ENCODE measurements around the gene GFPT2.
A peak's percentile ranks its signal among the peaks of the same experiment; 100 is the strongest.

Gene GFPT2

DNA sequence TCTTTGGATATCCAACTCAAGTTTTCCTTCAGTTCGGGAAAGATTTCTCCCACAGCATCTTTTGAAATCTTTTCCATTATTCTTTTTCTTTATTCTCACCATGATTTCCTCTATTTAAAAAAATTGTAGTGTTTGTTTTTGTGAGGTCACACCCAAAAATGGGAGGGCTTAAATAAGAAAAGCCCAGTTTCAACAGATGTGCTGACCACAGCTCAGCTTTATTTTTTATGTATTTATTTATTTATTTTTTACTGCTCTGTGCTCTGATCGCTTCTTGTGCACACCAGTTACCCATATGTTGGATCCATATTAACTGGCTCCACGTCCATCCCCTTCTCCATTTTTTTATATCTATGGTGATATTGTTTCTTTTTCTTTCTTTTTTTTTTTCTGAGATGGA, 20.3 kb downstream of the GFPT2 start:
- DNase-seq = no peak

DNA sequence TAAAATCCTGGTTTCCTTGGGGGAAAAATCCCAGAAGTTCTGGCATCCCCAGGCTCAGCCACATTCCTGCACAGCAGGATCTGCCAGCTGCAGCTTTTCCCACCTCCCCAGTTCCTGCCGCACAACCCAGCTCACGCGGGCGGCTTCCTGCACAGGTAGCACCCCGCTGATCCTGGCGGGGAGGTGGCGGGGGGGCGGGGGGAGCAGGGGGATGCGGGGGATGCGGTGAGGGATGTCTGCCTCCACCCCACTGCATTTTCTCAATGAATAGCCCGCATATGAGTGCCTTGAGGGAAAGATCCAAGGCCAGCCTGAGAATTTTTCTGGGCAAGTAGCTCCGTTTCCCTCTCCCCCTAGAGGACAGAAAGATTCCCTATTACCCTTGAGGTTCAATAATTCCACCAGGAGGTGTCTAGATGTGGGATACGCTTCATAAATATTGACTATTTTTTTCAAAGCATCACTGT, 21.1 kb downstream of the GFPT2 start:
- no peak for DNase-seq

DNA sequence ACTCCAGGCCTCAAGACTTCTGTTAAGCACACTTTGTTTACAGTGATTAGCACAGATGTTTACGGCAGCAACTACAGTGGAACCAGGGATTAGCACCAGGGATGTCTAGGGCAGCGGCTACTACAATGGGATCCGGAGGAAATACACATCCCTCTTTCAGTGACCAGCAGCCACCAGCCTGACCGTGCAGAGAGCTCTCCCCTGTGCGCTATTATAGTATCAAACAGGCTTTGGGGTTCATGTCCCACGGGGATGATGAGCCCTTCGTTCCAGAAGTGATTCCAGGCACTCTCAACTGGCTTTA, 21.5 kb downstream of the GFPT2 start:
- DNase-seq = no peak

DNA sequence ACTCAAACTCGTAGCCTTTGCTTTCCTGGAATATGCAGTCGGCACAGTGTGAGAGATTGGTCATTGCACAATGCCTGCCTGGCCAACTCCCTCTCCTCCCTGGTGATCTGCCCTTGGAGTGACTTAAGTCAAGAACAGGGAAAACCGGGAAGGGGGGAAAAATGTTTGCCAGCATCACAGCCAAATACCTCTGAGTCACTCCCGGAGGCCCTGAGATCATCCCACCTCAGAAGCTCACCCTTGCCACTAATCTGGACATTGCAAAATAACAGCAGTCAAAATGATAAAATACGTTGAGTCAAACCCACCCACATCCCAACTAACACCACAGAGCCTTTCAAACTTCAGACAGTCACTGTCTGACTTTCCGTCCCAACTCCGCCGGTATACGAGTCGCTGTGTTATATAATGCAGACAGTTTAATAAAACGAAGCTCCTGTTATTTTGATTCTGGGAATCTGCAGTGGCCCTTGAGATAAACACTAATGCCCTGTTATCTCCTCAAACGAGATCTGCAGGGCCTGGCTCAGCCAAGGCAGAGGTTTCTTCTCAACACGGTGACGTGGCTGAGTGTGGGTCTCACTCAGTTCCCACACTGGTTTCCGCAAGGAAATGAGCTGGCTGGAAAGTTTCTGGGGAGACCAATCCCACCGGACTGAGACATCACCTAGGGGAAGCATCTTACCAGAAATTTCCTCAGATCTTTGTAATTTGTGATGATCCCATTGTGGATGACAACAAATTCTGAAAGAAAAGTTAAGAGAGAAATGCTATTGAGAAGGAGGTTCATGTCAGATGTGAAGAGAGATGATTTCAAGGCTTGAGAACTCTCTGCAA, 22.1 kb downstream of the GFPT2 start:
- no peak for DNase-seq

DNA sequence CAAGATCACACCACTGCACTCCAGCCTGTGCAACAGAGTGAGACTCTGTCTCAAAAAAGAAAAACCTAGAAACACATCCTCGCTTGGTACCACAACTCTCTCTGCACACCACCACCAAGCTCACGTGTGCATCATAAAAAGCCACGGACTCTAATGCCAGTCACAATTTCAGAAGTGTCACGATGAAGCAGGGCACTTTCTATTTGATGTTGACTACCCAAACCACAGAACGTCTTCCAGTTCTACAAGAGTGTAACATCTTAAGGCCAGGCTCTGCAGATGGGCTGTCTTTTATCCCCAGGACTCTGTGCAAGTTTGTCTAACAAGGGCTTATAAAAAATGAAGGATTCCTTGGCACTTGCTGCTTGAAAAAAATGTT, 22.9 kb downstream of the GFPT2 start:
- DNase-seq = no peak

GRCh38 chr5:180329606-180330269, 23.4 kb downstream of the GFPT2 start:
- no peak for DNase-seq

- DNase-seq = no peak
Measured at GRCh38 chr5:180329138-180329435, 24.0 kb downstream of the GFPT2 start.

DNA sequence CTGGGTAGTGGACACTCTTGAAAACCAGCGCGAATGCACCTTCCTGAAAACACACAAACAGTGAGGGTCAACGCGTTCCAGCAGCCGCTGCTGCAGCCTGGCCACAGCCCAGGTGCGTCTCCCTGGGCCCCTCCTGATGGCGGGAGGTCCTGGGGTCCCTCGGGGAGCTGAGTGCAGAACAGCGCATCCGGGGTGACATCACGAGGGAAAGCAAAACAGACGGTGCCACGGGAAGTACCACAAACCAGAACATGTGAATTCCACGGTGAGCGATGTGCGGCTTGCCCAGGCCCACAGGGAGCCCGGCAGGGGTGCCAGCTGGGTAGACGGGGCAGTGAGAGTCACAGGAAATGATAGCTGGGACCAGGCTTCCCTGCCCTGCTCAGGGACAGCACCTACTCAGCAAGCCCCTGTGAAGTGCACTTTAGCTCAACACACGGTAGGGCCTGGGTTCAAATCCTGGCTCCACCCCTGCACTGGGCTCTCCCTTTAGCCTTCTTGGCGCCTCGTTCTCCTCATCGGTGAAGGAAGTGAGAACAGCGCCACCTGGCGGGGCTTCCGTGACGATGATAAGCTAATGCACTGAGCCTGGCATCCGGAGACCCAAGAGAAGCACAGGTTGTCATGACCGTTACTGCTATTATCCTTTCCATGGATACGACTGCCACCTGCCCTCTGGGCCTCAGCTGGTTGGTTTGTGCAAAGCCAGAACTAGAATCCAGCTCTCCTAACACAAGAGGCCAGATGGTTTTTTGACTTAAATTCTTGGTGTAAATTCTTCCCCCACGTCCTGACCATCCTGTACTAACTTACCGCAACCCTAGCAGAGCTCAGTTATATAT, 24.6 kb downstream of the GFPT2 start:
- peak; percentile 78 to 84 for DNase-seq

DNA sequence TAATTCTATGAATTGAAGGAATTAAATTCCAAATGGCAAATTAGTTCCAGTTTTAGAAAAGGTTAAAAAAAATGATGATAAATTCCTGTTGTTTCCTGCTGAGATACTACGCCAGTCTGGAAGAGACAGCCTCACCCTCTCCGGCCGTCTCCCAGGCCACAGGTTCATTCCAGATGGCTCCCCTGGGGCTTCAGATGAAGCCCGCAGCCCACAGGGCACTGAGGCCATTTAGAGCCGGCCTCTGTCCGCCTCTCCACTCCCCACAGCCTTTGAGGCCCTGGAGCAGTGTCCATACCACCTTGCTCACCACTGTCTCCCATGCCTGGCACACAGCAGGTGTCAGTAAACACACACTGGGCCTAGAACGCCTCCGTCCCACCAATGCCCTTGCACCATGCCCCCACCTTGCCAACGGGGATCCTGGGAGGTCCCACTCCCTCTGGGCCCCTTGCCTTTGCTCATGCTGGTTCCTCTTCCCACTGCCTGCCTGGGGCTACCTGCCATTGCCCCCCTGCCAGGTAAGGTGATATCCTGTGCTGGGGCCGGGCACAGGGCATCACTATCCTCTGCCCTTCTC, 26.1 kb downstream of the GFPT2 start:
- DNase-seq = no peak

DNA sequence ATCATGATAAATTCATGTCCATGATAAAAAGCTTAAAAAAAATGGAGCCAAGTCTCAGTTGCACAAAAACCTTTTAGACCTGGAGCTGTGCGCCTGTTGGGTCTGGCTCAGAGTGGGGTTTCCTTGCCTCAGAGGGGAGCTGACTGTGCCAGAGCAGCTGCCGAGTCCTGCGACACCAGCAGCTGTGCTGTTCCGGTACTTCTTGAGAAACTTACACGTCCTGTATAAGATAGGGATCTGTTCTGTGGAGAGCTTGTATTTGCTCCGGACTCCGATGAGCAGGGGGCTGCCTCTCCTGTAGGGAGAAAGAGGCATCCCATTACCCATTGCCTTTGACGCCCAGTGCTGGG, 28.6 kb downstream of the GFPT2 start:
- no peak for DNase-seq

- no peak for DNase-seq
Measured at GRCh38 chr5:180323941-180324600, 29.1 kb downstream of the GFPT2 start.

DNA sequence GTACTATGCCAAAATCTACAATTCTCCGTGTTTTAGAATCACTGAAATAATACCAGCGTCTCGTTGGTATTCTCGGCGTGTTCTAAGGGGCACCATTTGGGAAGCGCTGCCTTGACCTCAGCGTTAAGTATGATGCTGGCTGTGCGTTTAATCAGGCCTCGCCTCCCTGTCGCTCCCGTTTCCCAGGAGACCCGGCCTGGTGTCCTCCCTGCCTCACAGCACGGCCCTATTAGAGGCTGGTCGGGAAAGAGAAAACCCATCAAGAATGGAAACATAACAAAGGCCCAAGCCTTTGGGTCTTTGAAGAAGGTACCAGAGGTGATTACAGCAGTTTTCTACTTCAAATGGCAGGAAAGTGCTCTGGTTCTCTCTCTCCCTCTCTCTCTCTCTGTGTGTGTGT, 30.0 kb downstream of the GFPT2 start:
- no peak for DNase-seq

GRCh38 chr5:180318456-180319089, 34.6 kb downstream of the GFPT2 start:
- no peak for DNase-seq

- no peak for DNase-seq
Measured at GRCh38 chr5:180316586-180316985, 36.5 kb downstream of the GFPT2 start.

DNA sequence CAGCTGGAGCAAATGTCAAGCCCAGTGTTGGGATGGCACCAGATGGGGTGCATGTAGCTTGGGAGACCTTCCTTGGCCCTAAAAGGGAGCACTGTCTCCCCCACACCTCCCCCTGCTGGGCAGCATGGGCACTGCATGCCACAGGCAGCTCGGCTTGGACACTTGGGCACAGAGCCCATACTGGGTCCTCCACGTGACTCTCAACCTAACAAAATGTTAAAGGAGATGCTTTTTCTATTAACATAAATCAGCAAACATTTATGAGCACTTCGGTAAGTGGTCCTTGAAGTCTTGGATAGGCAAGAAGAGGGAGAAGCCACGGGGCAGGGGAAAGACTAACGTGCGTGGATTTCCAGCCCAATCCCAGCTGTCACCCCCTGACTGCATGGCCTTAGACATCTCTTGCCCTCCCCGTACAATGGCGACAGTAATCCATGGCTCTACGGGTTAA, 37.3 kb downstream of the GFPT2 start:
- peak; percentile 64 to 78 for DNase-seq

- DNase-seq = peak in 1 of 2 donors; percentile 28
Measured at GRCh38 chr5:180313677-180314505, 39.2 kb downstream of the GFPT2 start.

GRCh38 chr5:180311216-180311615, 41.9 kb downstream of the GFPT2 start:
- DNase-seq = no peak

- no peak for DNase-seq
Measured at GRCh38 chr5:180306796-180307195, 46.3 kb downstream of the GFPT2 start.

DNA sequence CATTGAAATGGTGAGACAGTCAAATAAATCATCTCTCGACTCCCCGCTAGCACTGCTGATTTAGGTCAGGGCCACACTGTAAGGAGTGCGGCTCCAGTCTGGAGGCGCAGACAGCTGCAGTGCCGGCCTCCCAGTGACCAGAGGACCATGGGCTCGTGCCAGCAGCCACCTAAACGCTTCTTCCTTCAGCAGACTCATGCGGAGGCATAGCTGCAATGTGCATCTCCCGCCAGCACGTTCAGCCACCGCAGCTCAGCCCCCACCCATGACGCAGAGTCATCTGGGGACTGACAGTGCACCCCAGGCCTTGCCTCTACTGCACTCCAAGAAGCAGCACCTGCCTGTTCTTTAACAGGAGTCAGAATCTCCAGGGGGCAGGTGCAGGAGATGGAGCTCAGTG, 47.7 kb downstream of the GFPT2 start:
- no peak for DNase-seq

DNA sequence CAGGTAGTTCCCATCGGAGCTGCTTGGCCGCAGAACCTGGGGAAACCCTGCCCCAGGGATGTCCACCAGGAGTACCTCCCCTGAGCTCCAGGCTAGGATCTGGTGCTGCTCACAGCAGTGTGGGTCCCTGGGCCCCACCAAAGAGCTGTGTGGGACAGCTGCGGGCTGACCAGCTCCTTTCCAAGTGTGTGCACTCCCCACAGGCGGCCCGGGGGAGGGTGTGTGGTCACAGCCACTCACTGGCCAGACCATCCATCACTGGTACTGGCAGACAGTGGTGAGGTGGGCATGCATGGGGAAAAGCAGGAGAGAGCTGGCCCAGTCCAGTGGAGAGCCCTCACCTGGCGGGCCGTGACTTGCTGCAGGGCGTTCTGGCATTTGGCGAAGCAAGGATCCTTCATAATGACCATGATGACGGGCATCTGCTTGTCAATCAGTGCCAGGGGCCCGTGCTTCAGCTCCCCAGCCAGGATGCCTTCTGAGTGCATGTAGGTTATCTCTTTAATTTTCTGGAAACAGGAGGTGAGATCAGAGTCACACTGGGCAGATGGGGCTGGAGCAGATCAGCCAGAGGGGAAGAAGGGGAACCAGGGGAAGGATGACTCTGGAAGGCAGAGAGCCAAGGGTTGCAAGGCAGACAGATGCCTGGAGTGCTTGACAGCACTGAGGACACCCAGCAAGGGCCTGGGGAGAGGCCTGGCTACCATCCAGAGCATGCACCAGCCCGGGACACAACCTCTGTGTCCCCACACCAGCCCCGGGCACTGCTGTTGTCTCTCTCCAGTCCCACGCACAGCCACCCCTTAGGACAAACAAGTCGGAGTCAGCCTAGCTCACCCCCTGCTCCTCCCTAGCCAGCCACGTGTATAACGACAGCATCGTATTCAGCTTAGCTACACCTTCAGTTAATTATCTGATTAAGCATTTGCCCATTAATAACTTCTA, 48.4 kb downstream of the GFPT2 start:
- no peak for DNase-seq

DNA sequence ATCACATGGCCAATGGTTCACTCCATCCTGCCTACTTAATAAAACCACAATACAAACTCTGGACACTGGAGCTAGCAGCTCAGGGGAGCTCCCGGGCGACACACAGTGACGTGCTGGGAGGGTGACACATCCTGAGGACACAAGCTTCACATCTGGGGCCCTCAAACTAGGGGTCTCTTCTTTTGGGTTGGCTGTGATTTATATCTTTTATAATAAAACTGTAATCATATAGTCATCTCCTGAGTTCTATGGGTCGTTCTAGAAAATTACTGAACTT, 49.2 kb downstream of the GFPT2 start:
- no peak for DNase-seq
